ENCODE data around the gene PILRA.
A peak's percentile ranks its signal among the peaks of the same experiment; 100 is the strongest.
"Not testable (repeated sequence)": the region's sequence is repeated elsewhere in the genome, so short reads cannot be mapped to it uniquely, and the experiment has no call there.

Gene PILRA

DNA sequence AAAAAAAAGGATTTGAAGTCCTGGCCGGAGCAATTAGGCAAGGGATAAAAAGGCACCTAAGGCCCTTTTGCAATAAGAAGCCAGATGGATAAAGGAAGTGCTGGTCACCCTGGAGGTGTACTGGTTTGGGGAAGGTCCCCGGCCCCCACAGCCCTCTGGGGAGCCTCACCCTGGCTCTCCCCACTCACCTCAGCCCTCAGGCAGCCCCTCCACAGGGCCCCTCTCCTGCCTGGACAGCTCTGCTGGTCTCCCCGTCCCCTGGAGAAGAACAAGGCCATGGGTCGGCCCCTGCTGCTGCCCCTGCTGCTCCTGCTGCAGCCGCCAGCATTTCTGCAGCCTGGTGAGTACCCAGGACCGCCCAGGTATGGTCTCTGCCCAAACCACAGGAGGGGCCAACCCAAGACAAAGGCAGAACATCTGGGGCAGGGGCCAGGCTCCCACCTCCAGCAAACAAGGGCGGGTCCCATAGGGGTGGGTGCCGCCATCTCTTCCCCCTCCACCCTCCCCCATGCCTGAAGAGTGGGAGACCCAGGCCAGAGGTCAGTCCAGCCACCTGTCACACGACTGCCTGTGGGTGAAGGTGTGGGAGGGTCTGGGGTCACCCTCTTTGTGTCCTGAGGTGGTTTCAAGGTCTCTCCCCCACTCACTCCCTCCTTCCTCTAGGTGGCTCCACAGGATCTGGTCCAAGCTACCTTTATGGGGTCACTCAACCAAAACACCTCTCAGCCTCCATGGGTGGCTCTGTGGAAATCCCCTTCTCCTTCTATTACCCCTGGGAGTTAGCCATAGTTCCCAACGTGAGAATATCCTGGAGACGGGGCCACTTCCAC, 15.0 kb upstream of the PILRA start, which contains the start of gene PILRB:
Gene PILRB (plus strand): TSS at position 91 of the 830 bp plus-strand sequence. CDS start 186 bp downstream, at position 277.
- DNase-seq (ENCODE audit: low read depth in 2 of 2) = no peak

DNA sequence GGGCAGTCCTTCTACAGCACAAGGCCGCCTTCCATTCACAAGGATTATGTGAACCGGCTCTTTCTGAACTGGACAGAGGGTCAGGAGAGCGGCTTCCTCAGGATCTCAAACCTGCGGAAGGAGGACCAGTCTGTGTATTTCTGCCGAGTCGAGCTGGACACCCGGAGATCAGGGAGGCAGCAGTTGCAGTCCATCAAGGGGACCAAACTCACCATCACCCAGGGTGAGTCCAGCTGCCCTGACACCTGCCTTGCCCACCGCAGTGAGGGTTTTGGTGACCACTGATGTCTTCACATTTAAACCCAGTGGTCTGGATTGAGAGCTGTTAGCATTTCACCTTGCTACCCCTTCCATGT, 14.5 kb upstream of the PILRA start:
- DNase-seq (ENCODE audit: low read depth in 2 of 2) = no peak

DNA sequence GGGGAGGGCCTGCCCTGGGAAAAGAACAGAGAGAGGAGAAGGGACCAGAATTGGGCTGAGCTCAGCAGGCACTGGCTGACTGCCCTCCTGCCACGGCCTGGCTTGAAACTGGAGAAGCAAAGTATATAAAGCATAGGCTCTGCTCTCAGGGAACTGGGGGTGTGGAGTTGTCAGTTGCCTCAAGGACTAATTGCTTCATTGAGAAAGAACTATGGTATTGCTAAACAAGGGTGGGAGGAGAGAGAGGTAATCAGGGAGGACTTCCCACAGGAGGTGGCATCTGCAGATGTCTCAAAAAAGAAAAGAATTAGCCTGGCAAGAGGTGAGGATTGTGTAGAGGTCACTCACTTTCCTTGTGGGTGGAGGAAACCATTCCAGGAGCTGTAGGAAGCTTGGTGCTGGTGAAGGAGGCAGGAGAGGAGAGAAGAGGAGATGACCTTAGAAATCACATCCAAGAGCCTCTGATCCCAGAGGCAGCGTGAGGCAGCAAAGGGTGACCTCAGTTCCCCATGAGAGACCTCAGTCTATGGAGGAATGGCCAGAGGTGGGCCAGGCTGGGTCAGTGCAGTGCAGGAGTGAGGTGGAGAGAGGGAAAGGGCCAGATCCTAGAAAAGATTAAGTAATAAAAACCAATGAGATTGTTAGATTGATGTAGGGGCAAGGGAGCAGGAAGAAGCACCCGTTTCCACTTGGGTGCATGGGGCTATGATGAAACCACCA, 13.0 kb upstream of the PILRA start:
- DNase-seq (ENCODE audit: low read depth in 2 of 2) = no peak

DNA sequence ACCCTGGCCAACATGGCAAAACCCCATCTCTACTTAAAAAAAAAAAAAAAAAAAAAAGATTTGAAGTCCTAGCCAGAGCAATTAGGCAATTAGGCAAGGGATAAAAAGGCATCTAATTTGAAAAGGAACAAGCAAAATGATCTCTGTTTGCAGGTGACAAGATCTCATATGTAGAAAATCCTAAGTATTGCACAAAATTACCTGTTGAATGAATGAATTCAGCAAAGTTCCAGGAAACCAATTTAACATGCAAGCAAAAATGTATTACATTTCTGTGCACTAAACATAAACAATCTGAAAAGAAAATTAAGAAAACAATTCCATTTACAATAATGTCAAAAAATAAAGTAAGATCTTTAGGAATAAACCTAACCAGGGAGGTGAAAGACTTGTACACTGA, 10.2 kb upstream of the PILRA start:
- no peak for DNase-seq (ENCODE audit: low read depth in 2 of 2)

GRCh38 chr7:100363797-100364196, 9.5 kb upstream of the PILRA start:
- not testable (repeated sequence) for DNase-seq (ENCODE audit: low read depth in 2 of 2)

- no peak for DNase-seq (ENCODE audit: low read depth in 2 of 2)
Measured at GRCh38 chr7:100364480-100364879, 8.8 kb upstream of the PILRA start.

- not testable (repeated sequence) for DNase-seq (ENCODE audit: low read depth in 2 of 2)
Measured at GRCh38 chr7:100365998-100366367, 7.3 kb upstream of the PILRA start.

DNA sequence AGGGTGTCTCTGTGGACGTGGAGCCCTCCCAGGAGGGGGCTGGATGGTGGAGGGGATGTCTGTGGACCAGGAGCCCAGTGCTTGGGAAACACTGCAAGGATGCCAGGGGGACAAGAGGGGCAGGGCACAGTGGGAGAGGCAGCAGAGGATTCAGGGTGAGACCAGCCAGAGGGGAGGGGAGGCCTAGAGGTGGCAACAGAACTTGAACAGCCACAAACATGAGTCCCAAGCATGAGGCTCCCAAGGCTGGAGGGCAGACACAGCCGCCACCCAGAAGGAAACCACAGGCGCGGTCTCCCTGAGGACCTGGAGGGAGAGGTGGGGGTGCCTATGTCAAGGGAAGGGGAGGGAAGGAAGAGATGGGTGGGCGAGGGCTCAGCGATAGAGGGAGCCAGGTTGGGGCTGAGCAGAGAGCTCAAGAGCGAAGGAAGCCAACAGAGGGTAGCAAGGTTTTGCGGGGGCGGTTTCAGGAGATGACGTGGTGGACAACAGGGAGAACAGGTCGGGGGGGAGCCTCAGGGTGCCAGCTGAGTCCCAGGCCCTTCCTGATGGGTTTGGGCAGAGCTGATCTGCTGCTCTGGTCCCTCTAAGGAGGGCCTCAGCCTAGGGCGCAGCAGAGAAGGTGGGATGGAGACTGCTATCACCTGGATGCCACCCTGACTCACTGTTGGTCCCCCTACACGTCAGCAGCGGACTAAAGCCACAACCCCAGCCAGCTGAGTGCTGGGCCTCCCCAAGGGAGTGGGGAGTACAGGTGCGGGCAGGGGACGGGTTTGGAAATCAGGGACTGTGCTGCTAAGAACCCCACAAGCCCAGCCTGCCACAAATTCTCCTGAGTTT, 6.7 kb upstream of the PILRA start:
- no peak for DNase-seq (ENCODE audit: low read depth in 2 of 2)

- DNase-seq (ENCODE audit: low read depth in 2 of 2) = no peak
Measured at GRCh38 chr7:100367251-100367620, 6.1 kb upstream of the PILRA start.

GRCh38 chr7:100367676-100368613, 5.3 kb upstream of the PILRA start:
- no peak for DNase-seq (ENCODE audit: low read depth in 2 of 2)

- peak in 1 of 2 donors; percentile 31 for DNase-seq (ENCODE audit: low read depth in 2 of 2)
Measured at GRCh38 chr7:100369105-100369504, 4.2 kb upstream of the PILRA start.

DNA sequence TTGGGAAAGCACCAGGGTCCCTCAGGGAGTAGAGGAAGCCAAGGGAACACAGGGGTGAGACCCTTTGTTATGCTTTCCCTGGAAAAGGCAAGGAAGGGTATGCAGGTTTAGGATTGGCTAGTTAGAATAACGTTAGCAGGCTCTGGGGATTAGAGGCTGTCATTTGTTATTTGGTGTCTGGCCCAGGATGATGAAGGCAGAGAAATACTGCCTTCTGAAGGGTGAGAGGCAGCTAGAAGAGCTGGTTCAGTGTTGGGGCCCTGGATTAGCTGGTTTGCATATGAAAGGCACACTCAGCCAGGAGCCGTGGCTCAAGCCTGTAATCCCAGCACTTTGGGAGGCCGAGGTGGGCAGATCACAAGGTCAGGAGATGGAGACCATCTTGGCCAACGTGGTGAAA, 3.0 kb upstream of the PILRA start:
- no peak for DNase-seq (ENCODE audit: low read depth in 2 of 2)

DNA sequence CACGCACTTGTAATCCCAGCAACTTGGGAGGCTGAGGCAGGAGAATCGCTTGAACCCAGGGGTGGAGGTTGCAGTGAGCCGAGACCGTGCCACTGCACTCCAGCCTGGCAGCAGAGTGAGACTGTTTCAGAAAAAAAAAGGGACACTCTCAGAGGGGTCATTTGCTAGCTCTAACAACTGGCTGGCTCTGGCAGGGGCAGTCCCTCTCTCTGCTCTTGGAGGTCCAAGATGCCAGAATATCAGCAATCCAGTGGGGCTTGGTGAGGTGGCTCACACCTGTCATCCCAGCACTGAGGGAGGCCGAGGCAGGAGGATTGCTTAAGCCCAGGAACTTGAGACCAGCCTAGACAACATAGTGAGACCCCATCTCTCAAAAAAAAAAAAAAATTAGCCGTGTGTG, 2.5 kb upstream of the PILRA start:
- DNase-seq (ENCODE audit: low read depth in 2 of 2) = no peak

DNA sequence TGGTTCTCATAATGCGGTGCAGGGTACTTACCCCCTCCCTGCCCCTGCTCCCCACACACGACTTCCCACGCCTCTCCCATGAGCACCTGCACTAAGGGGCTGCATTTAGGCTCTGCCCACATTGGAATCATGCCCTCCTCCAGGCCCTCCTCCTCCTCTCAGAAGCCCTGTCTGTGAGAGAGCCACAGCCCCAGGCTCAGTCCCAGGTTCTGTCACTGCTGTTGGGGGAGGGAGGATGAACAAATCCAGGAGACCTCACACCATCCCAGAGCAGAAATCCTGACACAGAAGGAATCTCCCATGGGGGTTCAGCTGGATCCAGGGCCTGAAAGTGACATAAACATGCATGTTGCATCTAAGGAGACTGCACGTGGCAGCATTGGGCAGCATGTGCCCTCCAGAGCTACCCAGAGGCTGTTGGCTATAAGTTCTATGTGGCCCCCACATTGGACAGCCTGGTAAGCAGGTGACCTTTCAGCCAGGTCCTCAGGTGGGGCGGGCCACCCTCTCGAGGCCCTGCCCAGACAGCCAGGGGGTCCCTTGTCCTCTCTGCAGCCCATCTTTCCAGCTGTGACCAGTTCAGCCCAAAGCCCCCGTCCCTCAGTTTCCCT, 1.6 kb upstream of the PILRA start:
- DNase-seq (ENCODE audit: low read depth in 2 of 2) = no peak

DNA sequence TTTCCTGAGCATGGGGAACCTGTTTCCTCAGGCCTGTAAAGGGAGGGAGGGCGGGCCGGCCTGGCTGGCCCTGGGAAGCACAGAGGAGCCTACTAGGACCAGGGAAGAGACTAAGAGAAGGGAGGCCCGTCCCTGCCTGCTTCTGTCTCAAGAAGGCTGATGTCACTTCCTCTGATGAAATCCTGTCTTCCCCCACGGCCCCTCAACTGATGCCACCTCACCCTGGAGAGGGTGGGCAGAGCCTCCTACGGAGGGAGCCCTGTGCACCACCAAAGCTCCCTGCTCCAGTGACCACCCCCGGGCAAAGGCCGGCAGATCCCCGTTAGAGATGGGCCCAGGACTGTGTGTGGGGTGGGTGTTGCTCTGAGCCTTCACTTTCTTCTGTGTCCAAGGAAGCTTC, 1.0 kb upstream of the PILRA start:
- DNase-seq (ENCODE audit: low read depth in 2 of 2) = no peak

DNA sequence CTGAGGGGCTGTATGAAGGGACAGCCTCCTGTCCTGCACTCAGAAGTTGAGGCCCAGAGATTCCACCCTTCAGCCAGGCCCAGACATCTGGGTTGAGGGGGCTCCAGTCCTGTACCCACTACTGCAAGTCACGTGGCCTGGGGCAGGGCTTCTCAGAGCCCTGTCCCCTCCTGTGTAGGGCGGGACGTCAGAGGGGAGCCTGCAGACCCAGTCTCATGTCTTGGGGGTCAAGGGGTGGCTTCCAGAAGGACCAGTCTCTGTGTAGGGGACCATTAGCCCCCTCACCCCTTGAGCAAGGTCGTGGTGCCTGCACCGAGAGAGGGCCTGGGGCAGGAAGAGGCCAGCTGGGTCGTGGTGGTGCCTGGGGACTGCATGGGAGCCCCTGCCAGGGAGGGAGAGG, 593 bp upstream of the PILRA start:
- DNase-seq (ENCODE audit: low read depth in 2 of 2) = no peak

DNA sequence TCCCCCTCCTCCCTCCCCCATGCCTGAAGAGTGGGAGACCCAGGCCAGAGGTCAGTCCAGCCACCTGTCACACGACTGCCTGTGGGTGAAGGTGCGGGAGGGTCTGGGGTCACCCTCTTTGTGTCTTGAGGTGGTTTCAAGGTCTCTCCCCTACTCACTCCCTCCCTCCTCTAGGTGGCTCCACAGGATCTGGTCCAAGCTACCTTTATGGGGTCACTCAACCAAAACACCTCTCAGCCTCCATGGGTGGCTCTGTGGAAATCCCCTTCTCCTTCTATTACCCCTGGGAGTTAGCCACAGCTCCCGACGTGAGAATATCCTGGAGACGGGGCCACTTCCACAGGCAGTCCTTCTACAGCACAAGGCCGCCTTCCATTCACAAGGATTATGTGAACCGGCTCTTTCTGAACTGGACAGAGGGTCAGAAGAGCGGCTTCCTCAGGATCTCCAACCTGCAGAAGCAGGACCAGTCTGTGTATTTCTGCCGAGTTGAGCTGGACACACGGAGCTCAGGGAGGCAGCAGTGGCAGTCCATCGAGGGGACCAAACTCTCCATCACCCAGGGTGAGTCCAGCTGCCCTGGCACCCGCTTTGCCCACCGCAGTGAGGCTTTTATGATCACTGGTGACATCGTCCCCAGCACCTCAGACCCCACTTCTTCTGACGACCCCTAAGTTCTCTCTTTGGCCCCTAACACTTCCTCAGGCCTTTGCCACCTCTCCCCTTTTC, 747 bp downstream of the PILRA start:
- DNase-seq (ENCODE audit: low read depth in 2 of 2) = not testable (repeated sequence)

DNA sequence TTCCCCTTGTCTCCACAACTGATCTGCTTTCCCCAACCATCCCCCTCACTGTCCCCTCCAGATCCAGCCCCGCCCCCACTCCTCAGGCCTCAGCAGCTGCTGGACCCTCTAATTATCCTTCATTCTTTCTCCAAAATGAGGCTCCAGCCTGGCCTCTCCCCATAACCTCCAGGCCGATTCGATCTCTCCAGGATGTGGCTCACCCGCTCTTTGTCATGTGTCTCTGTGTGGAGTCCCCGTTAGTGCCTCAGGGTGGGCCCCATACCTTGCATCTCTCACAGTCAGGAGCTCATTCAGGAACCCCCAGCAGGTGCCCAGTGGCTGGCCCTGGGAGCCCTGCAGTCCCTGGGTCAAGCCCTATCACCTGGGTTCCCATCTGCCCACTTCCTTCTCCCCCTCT, 1.3 kb downstream of the PILRA start:
- no peak for DNase-seq (ENCODE audit: low read depth in 2 of 2)

- DNase-seq (ENCODE audit: low read depth in 2 of 2) = no peak
Measured at GRCh38 chr7:100376066-100376465, 2.8 kb downstream of the PILRA start.

- DNase-seq (ENCODE audit: low read depth in 2 of 2) = no peak
Measured at GRCh38 chr7:100378114-100378755, 4.9 kb downstream of the PILRA start.
